Heart left ventricle (tissue), 13 donors: ENCODE results near the gene SIL1.

Source experiments
- CTCF ChIP-seq, 12 donors: fragments of 200-600 bp; sonication (generic) in 4 of 12; IDR thresholded peaks; one replicate each; pipeline versions ENCODE4 v1.5.0 to v1.8.0; 2018 to 2022; ENCODE audit warnings: antibody characterized with exemption in 12 of 12, mild to moderate bottlenecking in 5 of 12
- POLR2A ChIP-seq, 2 donors: fragments of 450-650 bp; IDR thresholded peaks; one replicate each; pipeline ENCODE4 v1.6.1; 2017; ENCODE audit warnings: antibody characterized with exemption in 2 of 2, mild to moderate bottlenecking in 2 of 2, moderate library complexity in 2 of 2
- donor health status: ischemic (EF 13 %, LVEDD 7.1; RV severe dilation, severe dysfunction).
- donor health status: DM: no; HTN: yes; CAD: no.
- donor health status: DM: no; HTN: no; CAD: no.
- donor health status: ischemic (EF 25% LVEDD 6.9; RV normal size, moderate dysfunction).
- donor health status: ischemic (EF 25% LVEDD 5.7; RV mildly dilated, moderate dysfunction).
- donor health status: ischemic (EF 35%, LVEDD 5.7; RV mildly dilated, moderate dysfunction).
- donor health status: nonischemic (EF 11% LVEDD 7.7; RV severe dilation, severe dysfunction).
- donor health status: DM: yes; HTN: yes; CAD: no.
- donor health status: PGD.
- donor health status: ischemic (EF 29% LVEDD 5.4; RV normal size, mild dysfunction).
- donor health status: nonischemic (EF 23%, LVEDD 6.1; RV moderate dilation, normal function).

DNA sequence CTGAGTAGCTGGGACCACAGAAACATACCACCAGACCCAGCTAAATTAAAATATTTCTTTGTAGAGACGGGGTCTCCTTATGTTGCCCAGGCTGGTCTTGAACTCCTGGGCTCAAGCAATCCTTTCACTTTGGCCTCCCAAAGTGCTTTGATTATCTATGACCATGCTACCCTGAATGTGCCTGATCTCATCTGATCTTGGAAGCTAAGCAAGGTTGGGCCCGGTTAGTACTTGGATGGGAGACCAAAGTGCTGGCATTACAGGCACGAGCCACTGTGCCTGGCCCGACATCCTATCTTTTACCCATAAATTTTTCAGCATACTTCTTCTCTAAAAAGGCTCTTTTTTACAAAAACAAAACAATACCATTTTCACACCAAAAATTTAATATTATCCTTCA lies 186.0 kb downstream of the SIL1 start:
- no peak for TF ChIP-seq CTCF (IDR thresholded peaks at IDR 0.05)
- no peak for TF ChIP-seq POLR2A (IDR thresholded peaks at IDR 0.05)
